ENCODE data around the gene BCL2L15. TPM values are rescaled to one million over a fixed set of nuclear protein-coding genes. Genes with fewer than 3 reads are reported as not detected.

The BCL2L15 gene
- total and polyA plus RNA-seq, 4 donors = 0.36 to 36.1 (median 1.3) TPM

DNA sequence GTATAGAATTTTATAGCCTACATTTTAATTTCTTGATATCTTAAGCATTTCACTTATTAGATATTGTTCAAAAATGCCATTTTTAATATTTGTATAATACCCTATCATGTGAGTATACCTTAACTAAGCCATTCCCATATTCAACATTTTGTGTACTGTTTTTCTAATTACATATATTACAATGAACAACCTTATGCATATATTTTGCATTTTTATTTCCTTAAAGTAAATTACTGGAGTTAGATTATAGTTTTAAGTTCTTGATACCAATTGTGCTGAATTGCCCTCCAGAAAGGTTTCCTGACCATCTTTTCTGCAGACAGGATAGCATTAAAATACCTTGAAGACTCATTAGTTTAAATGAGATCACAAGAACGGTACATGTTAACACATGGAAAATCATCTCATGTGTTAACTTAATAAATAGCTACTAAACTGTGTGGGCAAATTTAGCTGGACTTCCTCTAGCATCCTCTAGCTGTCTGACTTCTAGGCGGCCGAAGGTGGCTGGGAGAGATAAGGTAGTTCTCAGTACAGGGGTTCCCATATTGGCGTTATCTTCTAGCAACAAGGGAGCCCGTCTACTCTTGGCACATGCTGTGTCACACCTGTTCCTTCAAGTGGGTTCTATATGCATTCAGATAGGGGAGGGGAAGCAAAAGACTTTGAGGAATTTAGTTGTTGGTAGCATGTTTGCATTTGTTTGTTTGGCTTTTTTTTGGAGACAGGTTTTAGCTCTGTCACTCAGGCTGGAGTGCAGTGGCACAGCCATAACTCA lies 26.7 kb upstream of the BCL2L15 start:
- H3K4me1 ChIP-seq (ENCODE audit: control insufficient read depth in 1 of 2, insufficient read depth in 2 of 2, low read length in 2 of 2) = peaks cover 0 to 2% of the 10 kb centered on the region in 2 donors
- H3K9me3 ChIP-seq (ENCODE audit: control insufficient read depth, low read length) = no peaks in the 10 kb centered on the region
- H3K27ac ChIP-seq (ENCODE audit: low read depth in 1 of 2, low read length in 2 of 2) = no peak overlapping the region
- H3K27me3 ChIP-seq (ENCODE audit: control insufficient read depth in 1 of 2, insufficient read depth in 2 of 2, low read length in 1 of 2) = no peaks in the 10 kb centered on the region
- DNase-seq (no peak), ATAC-seq (ENCODE audit: low FRiP score) (no peak)
- intact Hi-C loops (cut with DNase I) = loop anchor here in 1 of 2 donors (2.0 kb wide), 1 partner anchor 15 kb away; the partner anchor contains the start of gene HIPK1
- H3K36me3 ChIP-seq (ENCODE audit: control insufficient read depth in 1 of 2, insufficient read depth in 2 of 2, low read length in 1 of 2) = no peaks in the 10 kb centered on the region
- no peak overlapping the region for H3K4me3 ChIP-seq (ENCODE audit: low read length in 2 of 2)
- WGBS, 2 donors = 86% methylated on average over 5 of the region's 5 CpGs

DNA sequence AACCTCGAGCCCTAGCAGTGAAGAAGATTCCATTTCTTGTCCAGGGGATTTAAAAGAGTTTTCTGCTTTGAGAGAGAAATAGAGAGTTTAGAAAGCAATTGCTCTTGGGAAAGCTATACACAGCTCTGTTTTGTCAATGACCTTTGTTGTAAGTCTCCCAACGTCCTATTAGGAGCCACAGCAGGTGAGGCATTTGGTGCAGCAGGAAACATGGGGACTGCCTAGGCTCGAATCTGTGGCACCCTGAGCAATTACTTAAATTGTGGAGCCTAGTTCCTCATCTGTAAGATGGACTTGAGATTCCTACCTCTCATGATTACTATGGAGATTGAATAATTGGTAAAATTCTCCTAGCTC lies 25.9 kb upstream of the BCL2L15 start:
- H3K4me3 ChIP-seq (ENCODE audit: low read length in 2 of 2) = no peak overlapping the region
- H3K9me3 ChIP-seq (ENCODE audit: control insufficient read depth, low read length) = no peaks in the 10 kb centered on the region
- ATAC-seq (ENCODE audit: low FRiP score) = no peak
- 58 to 61% methylated on average over 3 of the region's 3 CpGs for WGBS, 2 donors
- H3K27me3 ChIP-seq (ENCODE audit: control insufficient read depth in 1 of 2, insufficient read depth in 2 of 2, low read length in 1 of 2) = no peaks in the 10 kb centered on the region
- DNase-seq = no peak
- H3K27ac ChIP-seq (ENCODE audit: low read depth in 1 of 2, low read length in 2 of 2) = no peak overlapping the region
- intact Hi-C loops (cut with DNase I) = loop anchor here in 1 of 2 donors (2.0 kb wide), 1 partner anchor 16 kb away; the partner anchor contains the start of gene HIPK1
- H3K36me3 ChIP-seq (ENCODE audit: control insufficient read depth in 1 of 2, insufficient read depth in 2 of 2, low read length in 1 of 2) = peaks cover 0 to 2% of the 10 kb centered on the region in 2 donors
- H3K4me1 ChIP-seq (ENCODE audit: control insufficient read depth in 1 of 2, insufficient read depth in 2 of 2, low read length in 2 of 2) = peaks cover 0 to 2% of the 10 kb centered on the region in 2 donors

DNA sequence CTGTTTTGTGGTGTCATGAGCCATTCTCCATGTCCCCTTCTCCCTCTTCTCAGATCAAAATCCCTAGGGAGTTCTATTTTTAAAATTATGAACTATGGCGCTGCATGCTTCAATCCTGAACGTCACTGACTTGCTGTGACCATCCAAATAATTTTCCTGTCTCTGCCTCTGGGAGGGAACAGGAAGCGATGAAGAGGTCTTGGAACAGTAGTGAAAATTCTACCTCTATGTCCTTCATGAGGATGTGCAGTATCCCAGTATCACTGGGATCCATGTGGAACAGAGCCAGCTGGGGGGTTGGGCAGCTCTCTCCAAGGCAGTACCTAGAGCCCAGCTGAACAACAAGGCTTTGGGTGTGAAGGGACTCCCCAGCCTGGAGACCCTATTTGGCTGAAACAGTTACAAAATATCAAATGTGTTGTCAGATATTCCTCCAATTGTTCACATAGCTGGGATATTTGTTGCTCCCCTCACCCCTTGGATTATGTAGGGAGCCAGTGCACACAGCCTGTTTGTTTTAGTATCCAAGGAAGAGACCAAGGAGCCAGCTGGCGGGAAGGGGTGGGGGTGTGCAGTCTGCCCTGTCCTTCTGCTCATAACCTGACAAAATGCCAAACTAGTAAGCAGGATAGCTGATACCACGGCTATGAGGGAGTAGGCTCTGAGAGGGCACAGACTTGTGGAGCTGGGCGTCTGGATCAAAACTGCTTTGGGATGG lies 25.4 kb upstream of the BCL2L15 start:
- peaks cover 0 to 2% of the 10 kb centered on the region in 2 donors for H3K36me3 ChIP-seq (ENCODE audit: control insufficient read depth in 1 of 2, insufficient read depth in 2 of 2, low read length in 1 of 2)
- 31 to 42% methylated on average over 6 of the region's 6 CpGs for WGBS, 2 donors
- intact Hi-C loops (cut with DNase I) = loop anchor here in 1 of 2 donors (2.0 kb wide), 1 partner anchor 16 kb away; the partner anchor contains the start of gene HIPK1
- DNase-seq (no peak), ATAC-seq (ENCODE audit: low FRiP score) (peak; percentile 46)
- H3K4me3 ChIP-seq (ENCODE audit: low read length in 2 of 2) = no peak overlapping the region
- H3K9me3 ChIP-seq (ENCODE audit: control insufficient read depth, low read length) = no peaks in the 10 kb centered on the region
- peaks cover 0 to 2% of the 10 kb centered on the region in 2 donors for H3K4me1 ChIP-seq (ENCODE audit: control insufficient read depth in 1 of 2, insufficient read depth in 2 of 2, low read length in 2 of 2)
- peak overlapping the region in 1 of 2 donors; percentile 30 for H3K27ac ChIP-seq (ENCODE audit: low read depth in 1 of 2, low read length in 2 of 2)
- H3K27me3 ChIP-seq (ENCODE audit: control insufficient read depth in 1 of 2, insufficient read depth in 2 of 2, low read length in 1 of 2) = no peaks in the 10 kb centered on the region

DNA sequence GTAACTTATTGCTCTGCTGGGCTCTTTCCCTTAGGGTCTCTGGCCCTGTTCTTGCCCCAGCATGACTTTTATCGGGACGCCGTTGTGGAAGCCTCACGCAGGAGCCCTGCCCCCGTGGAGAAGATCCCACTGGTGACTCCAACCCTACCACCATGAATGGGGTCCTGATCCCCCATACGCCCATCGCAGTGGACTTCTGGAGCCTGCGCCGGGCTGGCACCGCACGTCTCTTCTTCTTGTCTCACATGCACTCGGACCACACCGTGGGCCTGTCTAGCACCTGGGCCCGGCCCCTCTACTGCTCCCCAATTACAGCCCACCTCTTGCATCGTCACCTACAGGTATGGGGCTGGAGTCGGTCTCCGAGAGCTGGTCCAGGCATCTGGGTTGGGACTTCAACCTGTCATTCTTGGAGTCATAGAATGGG lies 18.1 kb upstream of the BCL2L15 start:
- WGBS, 2 donors = 0% methylated on average over 17 of the region's 17 CpGs
- no peaks in the 10 kb centered on the region for H3K9me3 ChIP-seq (ENCODE audit: control insufficient read depth, low read length)
- H3K4me3 ChIP-seq (ENCODE audit: low read length in 2 of 2) = peak overlapping the region; percentile 38 to 65
- peak overlapping the region in 1 of 2 donors; percentile 73 for H3K27ac ChIP-seq (ENCODE audit: low read depth in 1 of 2, low read length in 2 of 2)
- no peaks in the 10 kb centered on the region for H3K27me3 ChIP-seq (ENCODE audit: control insufficient read depth in 1 of 2, insufficient read depth in 2 of 2, low read length in 1 of 2)
- H3K4me1 ChIP-seq (ENCODE audit: control insufficient read depth in 1 of 2, insufficient read depth in 2 of 2, low read length in 2 of 2) = peaks cover 0 to 4% of the 10 kb centered on the region in 2 donors
- DNase-seq (peak in 1 of 2 donors; percentile 81), ATAC-seq (ENCODE audit: low FRiP score) (peak; percentile 2)
- intact Hi-C loops (cut with DNase I) = loop anchor here (1.0 kb wide), 2 partner anchors 24 to 25 kb away; partner anchors contain the start of gene HIPK1 (in 1 of the 2)
- peaks cover 0 to 2% of the 10 kb centered on the region in 2 donors for H3K36me3 ChIP-seq (ENCODE audit: control insufficient read depth in 1 of 2, insufficient read depth in 2 of 2, low read length in 1 of 2)

DNA sequence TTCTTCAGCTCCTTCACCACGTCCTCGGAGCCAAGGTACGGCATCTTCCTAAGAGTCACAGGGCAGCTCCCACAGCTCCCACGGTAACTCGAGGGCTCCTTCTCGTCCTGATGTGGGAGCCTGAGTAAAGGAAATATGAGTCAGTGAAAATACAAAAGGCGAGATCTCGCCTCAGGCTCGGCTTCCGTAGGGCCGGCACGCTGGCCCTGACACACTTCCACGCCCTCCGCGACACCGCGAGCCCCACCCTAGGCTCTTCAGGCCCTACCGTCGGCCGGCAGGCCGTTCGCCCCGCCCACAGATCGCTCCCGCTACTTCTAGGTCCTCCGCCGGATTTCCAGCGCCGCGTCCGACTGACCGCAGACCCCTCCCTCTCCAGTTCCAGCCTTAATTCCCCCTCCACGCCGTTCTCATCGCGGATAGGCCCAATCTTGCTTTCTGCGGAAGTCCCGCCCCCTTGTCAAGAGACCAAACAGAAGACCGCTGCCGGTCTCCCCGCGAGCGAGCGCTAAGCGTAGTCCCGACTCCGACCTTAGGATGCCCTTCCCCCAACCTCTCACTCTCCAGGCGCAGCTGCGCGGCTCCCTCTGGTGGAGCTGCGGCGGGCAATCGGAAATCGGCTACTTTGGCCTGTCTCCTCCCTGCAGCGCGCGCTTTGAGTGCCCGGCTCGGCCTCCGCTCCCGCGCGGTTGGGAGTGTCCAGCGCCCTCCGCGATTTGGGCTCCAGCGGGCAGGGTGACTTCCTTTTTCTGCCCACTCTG lies 17.5 kb upstream of the BCL2L15 start, which contains the start of the genes AP4B1 and DCLRE1B:
AP4B1 (minus strand) TSS at position 126 of the 761 bp plus-strand sequence; CDS start at position 44, 82 bp downstream.
DCLRE1B (plus strand) TSS at position 653 of the 761 bp plus-strand sequence. CDS start 261 bp downstream, outside the sequence.
- peak; percentile 99 for ATAC-seq (ENCODE audit: low FRiP score)
- intact Hi-C loops (cut with DNase I) = loop anchor here (1.0 to 5.0 kb wide), 3 partner anchors 24 to 88 kb away; partner anchors contain the start of gene HIPK1 (in 1 of the 2)
- Histone ChIP-seq H3K36me3 (ENCODE audit: control insufficient read depth in 1 of 2, insufficient read depth in 2 of 2, low read length in 1 of 2) (peaks cover 0 to 2% of the 10 kb centered on the region in 2 donors), H3K4me3 (ENCODE audit: low read length in 2 of 2) (peak within 1 kb of the TSS; percentile 44 to 76), H3K9me3 (ENCODE audit: control insufficient read depth, low read length) (no peaks in the 10 kb centered on the region), H3K27me3 (ENCODE audit: control insufficient read depth in 1 of 2, insufficient read depth in 2 of 2, low read length in 1 of 2) (no peaks in the 10 kb centered on the region), H3K4me1 (ENCODE audit: control insufficient read depth in 1 of 2, insufficient read depth in 2 of 2, low read length in 2 of 2) (peaks cover 0 to 4% of the 10 kb centered on the region in 2 donors), H3K27ac (ENCODE audit: low read depth in 1 of 2, low read length in 2 of 2) (peak within 1 kb of the TSS; percentile 45 to 97)
- peak; percentile 100 for DNase-seq
- WGBS, 2 donors = 0% methylated on average over 67 of the region's 67 CpGs

DNA sequence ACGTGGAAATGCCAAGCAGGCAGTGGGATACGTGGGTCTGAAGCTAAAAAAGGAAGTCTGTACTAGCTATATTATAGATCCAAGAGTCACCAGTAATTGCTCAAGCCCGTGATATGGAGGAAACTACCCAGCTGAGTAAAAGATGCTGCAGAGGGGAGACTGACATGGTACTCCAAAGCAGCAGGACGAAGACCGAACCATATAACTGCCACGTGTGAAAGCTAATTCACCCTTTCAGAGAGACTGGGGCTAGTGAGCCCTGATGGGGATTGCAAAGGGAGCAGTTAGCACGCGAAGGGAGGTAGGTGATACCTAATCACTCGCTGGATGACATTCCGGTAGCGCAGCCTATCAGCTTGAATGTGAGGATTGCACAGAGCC lies 16.9 kb upstream of the BCL2L15 start:
- intact Hi-C loops (cut with DNase I) = loop anchor here in 1 of 2 donors (5.0 kb wide), 1 partner anchor 87 kb away; no protein-coding TSS in a partner anchor
- Histone ChIP-seq H3K4me3 (ENCODE audit: low read length in 2 of 2) (peak overlapping the region; percentile 44 to 76), H3K27ac (ENCODE audit: low read depth in 1 of 2, low read length in 2 of 2) (peak overlapping the region; percentile 45 to 97), H3K27me3 (ENCODE audit: control insufficient read depth in 1 of 2, insufficient read depth in 2 of 2, low read length in 1 of 2) (no peaks in the 10 kb centered on the region), H3K9me3 (ENCODE audit: control insufficient read depth, low read length) (no peaks in the 10 kb centered on the region), H3K4me1 (ENCODE audit: control insufficient read depth in 1 of 2, insufficient read depth in 2 of 2, low read length in 2 of 2) (peaks cover 0 to 4% of the 10 kb centered on the region in 2 donors), H3K36me3 (ENCODE audit: control insufficient read depth in 1 of 2, insufficient read depth in 2 of 2, low read length in 1 of 2) (peaks cover 0 to 2% of the 10 kb centered on the region in 2 donors)
- WGBS, 2 donors = 0% methylated on average over 11 of the region's 11 CpGs
- no peak for DNase-seq
- peak; percentile 2 for ATAC-seq (ENCODE audit: low FRiP score)

DNA sequence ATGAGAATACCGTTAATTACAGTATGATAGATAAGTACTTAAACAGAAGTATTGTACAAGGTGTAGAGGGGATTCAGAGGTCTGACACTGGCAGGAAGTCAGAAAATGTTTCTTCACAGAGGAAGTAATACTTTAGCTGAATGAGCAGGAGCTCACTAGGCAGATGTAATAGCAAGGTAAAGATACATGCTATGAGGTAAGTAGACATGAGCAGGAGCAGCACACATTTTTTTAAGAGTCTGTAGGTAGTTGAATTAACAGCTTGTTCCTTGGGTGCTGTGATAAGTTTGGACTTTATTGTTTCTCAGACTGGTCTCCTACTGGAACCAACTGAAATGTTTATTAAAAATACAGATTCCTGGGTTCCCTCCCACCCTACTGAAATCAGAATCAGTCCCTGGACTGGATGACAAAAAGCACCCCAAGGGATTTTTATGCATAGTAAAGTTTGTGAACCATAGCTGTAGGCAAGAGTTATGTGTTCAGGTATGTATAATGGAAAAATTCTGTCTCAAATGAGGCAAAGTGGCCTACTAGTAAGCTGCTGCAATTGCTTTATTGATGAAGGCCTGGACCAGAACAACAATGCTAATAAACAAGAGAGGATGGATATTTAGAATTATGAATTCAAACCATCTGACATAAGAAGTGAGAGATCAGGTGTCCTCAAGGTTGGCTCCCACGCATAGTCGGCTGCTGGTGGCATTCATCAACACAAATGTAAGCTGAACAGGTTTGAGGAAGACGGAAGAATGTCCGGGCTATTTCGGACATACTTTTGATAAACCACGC lies 16.3 kb upstream of the BCL2L15 start:
- ATAC-seq (ENCODE audit: low FRiP score) (no peak), DNase-seq (no peak)
- H3K4me1 ChIP-seq (ENCODE audit: control insufficient read depth in 1 of 2, insufficient read depth in 2 of 2, low read length in 2 of 2) = peaks cover 0 to 4% of the 10 kb centered on the region in 2 donors
- peak overlapping the region; percentile 1 to 97 for H3K27ac ChIP-seq (ENCODE audit: low read depth in 1 of 2, low read length in 2 of 2)
- intact Hi-C loops (cut with DNase I) = loop anchor here in 1 of 2 donors (5.0 kb wide), 1 partner anchor 86 kb away; no protein-coding TSS in a partner anchor
- peaks cover 0 to 1% of the 10 kb centered on the region in 2 donors for H3K36me3 ChIP-seq (ENCODE audit: control insufficient read depth in 1 of 2, insufficient read depth in 2 of 2, low read length in 1 of 2)
- 15% methylated on average over 7 of the region's 7 CpGs for WGBS, 2 donors
- H3K9me3 ChIP-seq (ENCODE audit: control insufficient read depth, low read length) = no peaks in the 10 kb centered on the region
- H3K4me3 ChIP-seq (ENCODE audit: low read length in 2 of 2) = peak overlapping the region; percentile 44 to 76
- H3K27me3 ChIP-seq (ENCODE audit: control insufficient read depth in 1 of 2, insufficient read depth in 2 of 2, low read length in 1 of 2) = no peaks in the 10 kb centered on the region
